Activated T-cell treated with anti-CD3 and anti-CD28 coated beads, Interleukin-2, amount 50 U/mL, for 4 hours (primary cell): ENCODE measurements around the gene UTF1. TPM values are rescaled to one million over a fixed set of nuclear protein-coding genes. Genes with fewer than 3 reads are reported as not detected.

ENCODE experiments used
- ATAC-seq, 2 donors: fragments of 200-7000 bp; cut with Tn5 transposase; one replicate each; pipeline ENCODE4 v1.10.0; 2021
- DNase-seq: peaks from one replicate; pipeline ENCODE4 v3.0.0-alpha.2; 2020
- H3K27me3 Mint-ChIP-seq: one replicate; pipeline ENCODE4 v1.8.0; 2021; ENCODE audit warnings: low read depth, mixed read lengths
- H3K36me3 Mint-ChIP-seq: one replicate; pipeline ENCODE4 v1.8.0; 2022; ENCODE audit warnings: mixed read lengths; ENCODE audit not compliant: insufficient read depth
- H3K4me1 Mint-ChIP-seq: one replicate; pipeline ENCODE4 v1.8.0; 2021; ENCODE audit warnings: low read depth, mixed read lengths
- H3K4me3 Mint-ChIP-seq: one replicate; pipeline ENCODE4 v1.8.0; 2021; ENCODE audit warnings: mild to moderate bottlenecking, moderate library complexity, mixed read lengths
- H3K9me3 Mint-ChIP-seq: one replicate; pipeline ENCODE4 v1.8.0; 2021; ENCODE audit warnings: mixed read lengths
- total RNA-seq, 3 donors: library from RNA; stranded (reverse); gene quantifications; one replicate each; pipeline ENCODE4 v1.2.1, GENCODE V29; 2021

Gene UTF1
- under 1 TPM in 1 of 3 donors, not detected in 2; 0.25 TPM for total RNA-seq

- ATAC-seq = peak in 1 of 2 donors; percentile 4
- Mint-ChIP-seq H3K36me3 (no peaks in the 10 kb centered on the region), H3K4me1 (peaks cover 23% of the 10 kb centered on the region), H3K9me3 (no peaks in the 10 kb centered on the region), H3K27me3 (peaks cover 74% of the 10 kb centered on the region), H3K4me3 (no peak within 1 kb of the TSS)
- DNase-seq = no peak
Measured at GRCh38 chr10:133230044-133230361, at the start of gene UTF1. UTF1 (plus strand) TSS chr10:133230217; CDS start chr10:133230289, 72 bp downstream.

DNA sequence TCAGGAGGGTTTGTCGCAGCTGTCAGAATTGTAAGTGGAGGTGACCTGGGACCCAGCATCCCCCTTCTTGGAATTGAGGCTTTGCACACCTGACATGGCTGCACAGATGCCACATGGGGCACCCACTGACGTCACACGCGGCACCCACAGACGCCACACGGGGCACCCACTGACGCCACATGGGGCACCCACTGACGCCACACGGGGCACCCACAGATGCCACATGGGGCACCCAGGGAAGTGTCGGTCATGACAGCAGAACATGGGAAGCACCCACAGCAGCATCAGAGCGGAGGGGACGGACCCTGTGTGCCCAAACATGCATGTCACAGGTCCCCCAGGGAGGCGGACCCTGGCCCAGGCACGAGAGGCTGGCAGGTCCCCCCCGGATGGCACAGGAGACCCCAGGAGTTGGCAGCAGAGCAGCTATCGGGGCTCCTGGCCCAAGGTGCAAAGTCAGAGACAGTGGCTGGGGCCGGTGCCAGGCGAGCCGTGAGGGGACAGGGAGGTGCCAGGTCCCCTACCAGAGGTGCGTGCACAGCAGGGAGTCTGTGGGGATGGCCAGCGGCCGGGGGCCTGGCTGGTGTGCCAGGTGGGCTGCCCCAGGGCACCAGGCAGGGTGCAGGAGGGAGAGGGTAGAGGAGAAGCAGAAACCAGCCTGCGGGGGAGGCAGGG is 48.9 kb upstream of the UTF1 start:
- ATAC-seq (no peak), DNase-seq (no peak)
- H3K4me3 Mint-ChIP-seq = no peak overlapping the region
- no peaks in the 10 kb centered on the region for H3K4me1 Mint-ChIP-seq
- H3K36me3 Mint-ChIP-seq = no peaks in the 10 kb centered on the region
- H3K9me3 Mint-ChIP-seq = no peaks in the 10 kb centered on the region
- peaks cover 5% of the 10 kb centered on the region for H3K27me3 Mint-ChIP-seq

GRCh38 chr10:133182190-133182589 is 47.8 kb upstream of the UTF1 start:
- H3K27me3 Mint-ChIP-seq = peaks cover 5% of the 10 kb centered on the region
- H3K4me3 Mint-ChIP-seq = no peak overlapping the region
- H3K4me1 Mint-ChIP-seq = no peaks in the 10 kb centered on the region
- no peaks in the 10 kb centered on the region for H3K36me3 Mint-ChIP-seq
- ATAC-seq = no peak
- no peaks in the 10 kb centered on the region for H3K9me3 Mint-ChIP-seq
- DNase-seq = no peak

- no peak overlapping the region for H3K4me3 Mint-ChIP-seq
- no peak for DNase-seq
- H3K36me3 Mint-ChIP-seq = no peaks in the 10 kb centered on the region
- no peaks in the 10 kb centered on the region for H3K4me1 Mint-ChIP-seq
- ATAC-seq = no peak
- no peaks in the 10 kb centered on the region for H3K9me3 Mint-ChIP-seq
- peaks cover 5% of the 10 kb centered on the region for H3K27me3 Mint-ChIP-seq
Measured at GRCh38 chr10:133182791-133183645, 47.0 kb upstream of the UTF1 start.

GRCh38 chr10:133183646-133184378 is 46.2 kb upstream of the UTF1 start:
- ATAC-seq (no peak), DNase-seq (no peak)
- Mint-ChIP-seq H3K36me3 (no peaks in the 10 kb centered on the region), H3K9me3 (no peaks in the 10 kb centered on the region), H3K4me3 (no peak overlapping the region), H3K4me1 (no peaks in the 10 kb centered on the region), H3K27me3 (peaks cover 5% of the 10 kb centered on the region)

- Mint-ChIP-seq H3K4me1 (no peaks in the 10 kb centered on the region), H3K9me3 (no peaks in the 10 kb centered on the region), H3K4me3 (no peak overlapping the region), H3K36me3 (no peaks in the 10 kb centered on the region), H3K27me3 (peaks cover 5% of the 10 kb centered on the region)
- ATAC-seq (no peak), DNase-seq (no peak)
Measured at GRCh38 chr10:133184591-133185244, 45.3 kb upstream of the UTF1 start.

- Mint-ChIP-seq H3K4me1 (no peaks in the 10 kb centered on the region), H3K4me3 (no peak overlapping the region), H3K9me3 (no peaks in the 10 kb centered on the region), H3K27me3 (peaks cover 6% of the 10 kb centered on the region), H3K36me3 (no peaks in the 10 kb centered on the region)
- DNase-seq (no peak), ATAC-seq (no peak)
Measured at GRCh38 chr10:133185421-133185820, 44.6 kb upstream of the UTF1 start.

- no peaks in the 10 kb centered on the region for H3K4me1 Mint-ChIP-seq
- ATAC-seq (no peak), DNase-seq (no peak)
- no peak overlapping the region for H3K4me3 Mint-ChIP-seq
- peaks cover 6% of the 10 kb centered on the region for H3K27me3 Mint-ChIP-seq
- H3K36me3 Mint-ChIP-seq = no peaks in the 10 kb centered on the region
- H3K9me3 Mint-ChIP-seq = no peaks in the 10 kb centered on the region
Measured at GRCh38 chr10:133185916-133186315, 44.1 kb upstream of the UTF1 start.

DNA sequence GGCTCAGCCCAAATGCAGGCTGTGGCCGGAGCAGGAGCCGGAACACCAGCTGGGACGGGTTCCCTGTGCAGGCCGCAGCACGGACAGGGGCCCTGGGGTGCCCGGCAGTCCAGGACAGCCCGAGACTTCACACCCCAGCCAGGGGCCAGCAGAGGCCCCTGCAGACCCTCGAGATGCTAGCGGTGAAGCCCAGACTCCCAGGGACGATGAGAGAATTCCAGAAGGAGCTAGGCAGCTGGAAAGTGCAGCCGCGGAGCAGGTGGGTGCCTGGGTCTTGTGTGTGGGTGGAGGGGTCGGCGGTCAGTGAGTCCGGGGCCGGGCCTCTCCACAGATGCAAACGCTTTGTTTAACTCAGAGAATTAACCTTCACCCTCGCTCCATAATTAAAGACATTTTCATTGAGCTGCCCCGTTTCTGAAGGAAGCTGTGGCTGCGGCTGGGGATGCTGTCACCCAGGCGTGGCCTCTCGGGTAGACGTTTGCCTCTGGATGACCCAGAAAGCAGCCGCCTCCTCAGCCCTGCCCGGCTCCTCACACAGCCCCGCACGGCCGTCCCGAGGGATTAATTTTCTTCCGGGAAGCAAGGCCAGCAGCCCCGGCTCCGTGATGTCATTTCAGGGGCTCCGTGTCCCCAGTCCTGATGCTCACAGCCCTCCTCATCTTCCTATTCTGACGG is 43.5 kb upstream of the UTF1 start:
- no peaks in the 10 kb centered on the region for H3K9me3 Mint-ChIP-seq
- no peak overlapping the region for H3K4me3 Mint-ChIP-seq
- ATAC-seq (no peak), DNase-seq (no peak)
- H3K36me3 Mint-ChIP-seq = no peaks in the 10 kb centered on the region
- peaks cover 5% of the 10 kb centered on the region for H3K27me3 Mint-ChIP-seq
- no peaks in the 10 kb centered on the region for H3K4me1 Mint-ChIP-seq

DNA sequence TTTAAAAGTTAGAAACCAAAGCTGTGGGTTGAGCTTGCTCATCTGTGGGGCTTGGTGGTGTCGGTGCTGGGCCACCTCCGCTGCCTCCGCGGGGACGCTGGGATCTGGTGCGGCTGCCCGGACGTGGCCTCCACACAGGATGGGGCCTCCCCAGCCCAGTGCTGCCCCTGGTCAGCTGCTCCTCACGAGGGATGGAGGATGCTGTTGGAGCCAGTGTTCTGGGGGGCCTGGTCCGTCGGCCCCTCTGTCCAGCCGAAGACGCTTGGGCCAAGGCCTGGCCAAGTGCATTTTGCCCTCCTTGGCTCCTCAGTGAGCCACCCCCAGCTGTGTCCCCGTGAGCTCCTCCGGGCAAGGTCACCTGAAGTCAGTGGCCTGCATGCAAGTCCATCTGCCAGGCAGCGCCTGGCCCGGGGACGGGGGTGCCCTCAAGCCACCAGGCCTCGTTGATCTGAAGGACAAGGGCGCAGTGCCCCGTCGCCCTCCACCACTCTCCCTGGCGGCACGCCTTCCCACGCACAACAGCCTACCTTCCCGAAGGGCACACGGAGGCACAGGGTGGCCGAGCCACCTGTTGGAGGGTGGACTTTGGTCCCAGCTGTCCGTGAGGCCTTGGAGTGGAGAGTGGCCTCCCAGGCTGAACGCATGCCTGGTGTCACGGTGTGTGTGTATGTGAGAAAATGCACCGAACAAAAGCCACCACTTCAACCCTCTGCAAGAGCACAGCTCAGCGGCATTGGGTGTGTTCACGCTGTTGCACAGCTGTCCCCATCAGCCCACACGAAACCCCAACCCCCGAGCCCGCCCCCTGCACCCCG is 42.7 kb upstream of the UTF1 start:
- H3K4me3 Mint-ChIP-seq = no peak overlapping the region

DNA sequence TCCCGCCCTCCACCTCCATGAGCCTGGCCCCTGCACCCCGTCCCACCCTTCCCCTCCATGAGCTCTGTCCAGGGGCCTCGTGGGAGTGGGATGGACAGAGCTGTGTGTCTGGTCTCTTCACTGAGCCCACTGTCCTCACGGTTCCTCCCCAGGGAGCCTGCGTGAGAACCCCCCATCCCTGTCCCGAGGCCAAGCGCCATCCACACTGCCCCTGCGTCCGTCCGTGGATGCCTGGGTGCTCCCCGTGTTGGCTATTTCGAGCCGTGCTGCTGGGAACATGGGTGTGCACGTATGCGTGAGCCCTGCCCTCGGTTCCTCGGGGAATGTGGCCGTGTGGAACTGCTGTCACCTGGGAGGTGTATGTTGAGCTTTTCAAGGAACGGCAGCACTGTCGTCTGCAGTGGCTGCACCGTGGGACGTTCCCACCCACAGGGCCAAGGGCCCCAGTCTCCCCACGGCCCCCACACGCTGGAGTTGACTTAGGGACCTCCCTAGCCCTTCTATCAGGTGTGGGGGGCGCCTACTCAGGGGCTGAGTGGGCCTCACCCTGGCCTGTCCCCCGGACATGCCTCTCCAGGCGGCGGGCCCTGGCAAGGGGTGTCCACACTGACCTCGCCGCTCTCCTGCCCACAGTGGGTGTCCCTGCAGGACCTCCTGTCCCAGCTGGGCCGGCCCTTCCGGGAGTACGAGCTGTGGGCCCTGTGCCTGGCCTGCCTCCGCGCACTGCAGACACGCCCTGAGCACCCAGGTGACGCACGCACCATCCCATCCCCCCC is 41.9 kb upstream of the UTF1 start:
- Mint-ChIP-seq H3K9me3 (no peaks in the 10 kb centered on the region), H3K4me1 (no peaks in the 10 kb centered on the region), H3K36me3 (no peaks in the 10 kb centered on the region), H3K4me3 (no peak overlapping the region), H3K27me3 (peaks cover 2% of the 10 kb centered on the region)
- no peak for ATAC-seq
- no peak for DNase-seq

More for the DNA sequence above, 42.7 kb upstream of the UTF1 start:
- H3K9me3 Mint-ChIP-seq = no peaks in the 10 kb centered on the region
- no peak for DNase-seq
- peaks cover 2% of the 10 kb centered on the region for H3K27me3 Mint-ChIP-seq
- H3K36me3 Mint-ChIP-seq = no peaks in the 10 kb centered on the region
- ATAC-seq = no peak
- H3K4me1 Mint-ChIP-seq = no peaks in the 10 kb centered on the region

GRCh38 chr10:133189256-133189655 is 40.8 kb upstream of the UTF1 start:
- DNase-seq (no peak), ATAC-seq (no peak)
- no peaks in the 10 kb centered on the region for H3K4me1 Mint-ChIP-seq
- peaks cover 8% of the 10 kb centered on the region for H3K9me3 Mint-ChIP-seq
- no peak overlapping the region for H3K4me3 Mint-ChIP-seq
- peaks cover 2% of the 10 kb centered on the region for H3K27me3 Mint-ChIP-seq
- H3K36me3 Mint-ChIP-seq = no peaks in the 10 kb centered on the region

- peaks cover 2% of the 10 kb centered on the region for H3K27me3 Mint-ChIP-seq
- no peaks in the 10 kb centered on the region for H3K36me3 Mint-ChIP-seq
- H3K4me3 Mint-ChIP-seq = no peak overlapping the region
- H3K9me3 Mint-ChIP-seq = peaks cover 8% of the 10 kb centered on the region
- DNase-seq (no peak), ATAC-seq (no peak)
- no peaks in the 10 kb centered on the region for H3K4me1 Mint-ChIP-seq
Measured at GRCh38 chr10:133189726-133190125, 40.3 kb upstream of the UTF1 start.
